GM12892 (cell line): ENCODE results near the gene VWA7.

ENCODE experiments used
- POLR2A ChIP-seq: IDR thresholded peaks from 2 replicates; pipeline ENCODE4 v1.6.1; 2011; ENCODE audit warnings: low read depth, low read length, control low read depth
- POLR2AphosphoS5 ChIP-seq: IDR thresholded peaks from 2 replicates; pipeline ENCODE4 v1.6.1; 2011; ENCODE audit warnings: low read depth, low read length, control low read depth
- TAF1 ChIP-seq: IDR thresholded peaks from 2 replicates; pipeline ENCODE4 v1.6.1; 2011; ENCODE audit warnings: low read depth, mild to moderate bottlenecking, control low read depth, low read length, borderline replicate concordance

- no peak for TF ChIP-seq POLR2AphosphoS5
- TF ChIP-seq TAF1 = no peak
- no peak for TF ChIP-seq POLR2A
Observed at GRCh38 chr6:31742894-31743293, 34.2 kb downstream of the VWA7 start.
